ENCODE results near the gene PORCN. TPM values are rescaled to one million over a fixed set of nuclear protein-coding genes. Genes with fewer than 3 reads are reported as not detected.

The PORCN gene
- total RNA-seq, 1 experiment from 2014 or later, result 12.9 TPM

- no peak for TF ChIP-seq SP1 (IDR thresholded peaks at IDR 0.05; ENCODE audit: low read depth)
- no peak for TF ChIP-seq SIN3A (IDR thresholded peaks at IDR 0.05; ENCODE audit: low read depth)
- TF ChIP-seq EZH2 (IDR thresholded peaks at IDR 0.05), result no peak
- TF ChIP-seq JUND (IDR thresholded peaks at IDR 0.05), result no peak
Measured at GRCh38 chrX:48512371-48512935, 3.7 kb downstream of the PORCN start (continued).

GRCh38 chrX:48513670-48514069, 4.9 kb downstream of the PORCN start:
- RAD21 ChIA-PET (ENCODE audit: low non-redundant PET in 1 of 2, low total read pairs in 2 of 2, uncharacterized antibody in 2 of 2, unreplicated experiment in 2 of 2), result no interaction called here
- no peaks in the 10 kb centered on the region for H3K9me3 ChIP-seq (ENCODE audit: control insufficient read depth in 1 of 2, insufficient read depth in 1 of 2, low read depth in 1 of 2, low read length in 2 of 2)
- BruUV-seq (replicated peaks), result no TSS peak
- POLR2A ChIA-PET, result no interaction called here
- H3K9ac ChIP-seq (ENCODE audit: low read length), result no peak overlapping the region
- intact Hi-C loops (cut with micrococcal nuclease), result no loop called here
- H3K4me1 ChIP-seq (ENCODE audit: control insufficient read depth in 1 of 2, insufficient read depth in 2 of 2, low read length in 2 of 2), result peaks cover 6 to 8% of the 10 kb centered on the region in 2 experiments; a peak in 2 of 4 replicates
- H3K9me2 ChIP-seq (ENCODE audit: insufficient read depth), result no peaks in the 10 kb centered on the region
- H3K79me2 ChIP-seq (ENCODE audit: insufficient read depth, low read length), result no peaks in the 10 kb centered on the region
- no peaks in the 10 kb centered on the region for H3K27me3 ChIP-seq (ENCODE audit: insufficient read depth, low read length)
- no peaks in the 10 kb centered on the region for H3K36me3 ChIP-seq (ENCODE audit: control insufficient read depth in 1 of 2, insufficient read depth in 2 of 2, low read length in 2 of 2)
- DNase-seq (ENCODE audit: low read depth, low spot score) (no peak), ATAC-seq (no peak)
- CTCF ChIA-PET, result no interaction called here
- no peak overlapping the region for H3K4me3 ChIP-seq (replicated peaks in 1 of 2; ENCODE audit: low read depth in 1 of 2, low read length in 2 of 2)
- H3K27ac ChIP-seq (ENCODE audit: low read depth, low read length), result no peak overlapping the region
- no peak overlapping the region for H2AFZ ChIP-seq (ENCODE audit: low read depth, low read length, poor library complexity, severe bottlenecking)
- H3K4me2 ChIP-seq (ENCODE audit: low read length), result no peak overlapping the region
- H4K20me1 ChIP-seq (ENCODE audit: insufficient read depth), result no peaks in the 10 kb centered on the region
- TF ChIP-seq TCF7L2 (IDR thresholded peaks at IDR 0.05; ENCODE audit: borderline replicate concordance, extremely low read depth, insufficient read depth, insufficient read length) (no peak), SRF (IDR thresholded peaks at IDR 0.05; ENCODE audit: low read depth) (no peak), SIN3A (IDR thresholded peaks at IDR 0.05; ENCODE audit: low read depth) (no peak), POLR2A (IDR thresholded peaks at IDR 0.05; ENCODE audit: borderline replicate concordance, extremely low read depth, insufficient read depth, insufficient read length) (no peak), ZFX (IDR thresholded peaks at IDR 0.05) (no peak), ELF1 (IDR thresholded peaks at IDR 0.05; ENCODE audit: borderline replicate concordance, low read depth) (no peak), POLR2AphosphoS5 (IDR thresholded peaks at IDR 0.05; ENCODE audit: low read depth, low read length) (no peak)
- TF ChIP-seq, protein P1, sequence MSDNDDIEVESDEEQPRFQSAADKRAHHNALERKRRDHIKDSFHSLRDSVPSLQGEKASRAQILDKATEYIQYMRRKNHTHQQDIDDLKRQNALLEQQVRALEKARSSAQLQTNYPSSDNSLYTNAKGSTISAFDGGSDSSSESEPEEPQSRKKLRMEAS (IDR thresholded peaks at IDR 0.05), result no peak
